GM12892 (cell line): ENCODE measurements around the gene RNF10.

Experiments
- DNase-seq: peaks from one replicate; pipeline ENCODE4 v3.0.0; 2011; ENCODE audit not compliant: insufficient read length
- FAIRE-seq: peaks from 2 replicates; lab custom pipeline; 2011; peaks lifted over from hg19 to GRCh38; lab: Jason Lieb, UNC
- POLR2A ChIP-seq: IDR thresholded peaks from 2 replicates; pipeline ENCODE4 v1.6.1; 2011; ENCODE audit warnings: low read depth, low read length, control low read depth
- POLR2AphosphoS5 ChIP-seq: IDR thresholded peaks from 2 replicates; pipeline ENCODE4 v1.6.1; 2011; ENCODE audit warnings: low read depth, low read length, control low read depth
- TAF1 ChIP-seq: IDR thresholded peaks from 2 replicates; pipeline ENCODE4 v1.6.1; 2011; ENCODE audit warnings: low read depth, mild to moderate bottlenecking, control low read depth, low read length, borderline replicate concordance

Gene RNF10

DNA sequence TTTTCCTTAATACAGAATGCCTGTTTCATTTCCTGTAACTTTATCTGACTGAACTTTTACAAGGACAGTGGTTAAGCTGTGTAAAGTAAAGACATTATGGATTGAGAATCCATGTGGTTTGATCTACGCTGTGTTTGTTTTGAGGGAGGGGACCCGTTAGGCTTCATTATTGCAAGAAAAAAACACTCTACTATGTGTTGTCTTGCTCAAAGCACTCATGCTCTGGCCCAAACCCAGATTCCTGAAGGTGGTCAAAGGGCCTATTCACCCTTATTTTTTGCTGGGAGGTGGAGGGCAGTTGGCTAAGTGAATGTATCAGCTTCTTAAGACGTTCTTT lies 11.9 kb downstream of the RNF10 start:
- FAIRE-seq (no peak), DNase-seq (no peak)
- no peak for TF ChIP-seq POLR2AphosphoS5
- no peak for TF ChIP-seq TAF1
- no peak for TF ChIP-seq POLR2A

DNA sequence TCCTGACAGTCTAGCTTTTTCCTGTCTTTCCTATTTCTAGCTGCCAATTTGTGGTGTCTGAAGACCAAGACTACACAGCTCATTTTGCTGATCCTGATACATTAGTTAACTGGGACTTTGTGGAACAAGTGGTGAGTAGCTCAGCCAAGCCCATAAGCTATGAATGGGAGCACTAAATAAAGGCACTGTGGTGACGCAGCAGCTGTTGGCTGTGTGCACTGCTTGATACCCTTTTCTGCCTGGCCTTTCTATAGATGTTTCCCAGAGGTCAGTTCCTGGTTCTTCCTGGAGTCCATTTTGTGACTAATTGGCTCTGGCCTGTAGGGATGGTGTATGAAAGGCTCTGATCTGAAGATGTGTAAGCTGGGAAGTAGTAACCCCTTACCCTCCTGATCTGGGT lies 20.5 kb downstream of the RNF10 start:
- no peak for FAIRE-seq
- no peak for DNase-seq
- TF ChIP-seq TAF1 (no peak), POLR2AphosphoS5 (no peak), POLR2A (no peak)

- FAIRE-seq (no peak), DNase-seq (no peak)
- no peak for TF ChIP-seq POLR2AphosphoS5
- no peak for TF ChIP-seq TAF1
- TF ChIP-seq POLR2A = no peak
Observed at GRCh38 chr12:120557589-120557988, 23.4 kb downstream of the RNF10 start.

GRCh38 chr12:120562906-120563305 lies 28.8 kb downstream of the RNF10 start:
- TF ChIP-seq TAF1 (no peak), POLR2A (no peak), POLR2AphosphoS5 (no peak)
- FAIRE-seq = no peak
- no peak for DNase-seq

GRCh38 chr12:120563495-120563894 lies 29.3 kb downstream of the RNF10 start:
- DNase-seq = no peak
- no peak for FAIRE-seq
- TF ChIP-seq POLR2A (no peak), POLR2AphosphoS5 (no peak), TAF1 (no peak)

GRCh38 chr12:120571299-120571698 lies 37.1 kb downstream of the RNF10 start:
- FAIRE-seq (no peak), DNase-seq (no peak)
- TF ChIP-seq TAF1 = no peak
- no peak for TF ChIP-seq POLR2AphosphoS5
- TF ChIP-seq POLR2A = no peak

DNA sequence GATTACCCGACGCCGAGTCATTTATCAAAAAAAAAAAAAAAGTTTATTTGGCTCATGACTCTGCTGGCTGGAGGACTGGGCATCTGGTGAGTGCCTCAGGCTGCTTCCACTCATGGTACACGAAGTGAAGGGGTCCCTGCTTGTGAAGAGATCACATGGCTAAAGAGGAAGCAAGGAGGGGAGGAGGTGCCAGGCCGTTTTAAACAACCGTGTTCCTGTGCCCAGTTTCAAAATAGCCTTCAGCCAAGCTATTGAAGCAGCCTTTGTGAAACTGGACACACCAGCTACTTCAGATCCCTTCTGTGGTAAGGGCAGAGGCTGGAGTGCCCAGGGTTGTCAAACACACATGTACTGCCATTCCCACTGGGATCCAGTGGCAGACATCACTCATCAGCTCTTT lies 39.4 kb downstream of the RNF10 start:
- DNase-seq (no peak), FAIRE-seq (peak; percentile 53)
- TF ChIP-seq POLR2AphosphoS5 (no peak), POLR2A (no peak), TAF1 (no peak)

- no peak for FAIRE-seq
- no peak for DNase-seq
- TF ChIP-seq TAF1 (no peak), POLR2A (no peak), POLR2AphosphoS5 (no peak)
Observed at GRCh38 chr12:120574106-120574505, 40.0 kb downstream of the RNF10 start.

GRCh38 chr12:120579179-120579578 lies 45.0 kb downstream of the RNF10 start:
- no peak for DNase-seq
- no peak for FAIRE-seq

GRCh38 chr12:120580787-120581723 lies 46.9 kb downstream of the RNF10 start, which contains the start of gene POP5:
TSS of gene POP5 (minus strand) at chr12:120581402. CDS start at chr12:120581362, 40 bp downstream.
- DNase-seq = peak; percentile 73
- FAIRE-seq = peak; percentile 95
- peak; percentile 96 for TF ChIP-seq POLR2AphosphoS5
- peak; percentile 88 for TF ChIP-seq TAF1
- TF ChIP-seq POLR2A = peak; percentile 98

More at GRCh38 chr12:120579179-120579578, 45.0 kb downstream of the RNF10 start:
- TF ChIP-seq POLR2AphosphoS5 (peak; percentile 5; the same call in 1 of the 2 replicates), POLR2A (no peak), TAF1 (no peak)

DNA sequence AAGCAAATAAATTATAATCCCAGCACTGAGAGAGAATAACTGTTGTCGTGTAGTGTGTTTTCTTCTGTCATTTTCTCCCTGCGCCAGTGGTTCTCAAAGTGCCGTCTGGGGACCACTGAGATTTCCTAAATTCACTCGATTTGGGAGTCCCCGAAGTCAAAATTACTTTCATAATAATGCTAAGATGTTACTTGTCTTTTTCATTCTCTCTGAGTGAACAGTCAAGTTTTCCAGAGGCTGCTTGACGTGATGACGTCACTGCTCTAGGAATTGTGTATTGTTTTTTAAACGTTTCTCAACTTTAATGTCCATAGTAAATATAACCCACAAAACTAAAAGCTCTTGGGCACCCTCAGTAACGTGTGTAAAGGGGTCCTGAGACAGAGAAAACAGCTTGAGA lies 47.8 kb downstream of the RNF10 start:
- TF ChIP-seq POLR2AphosphoS5 = no peak
- no peak for TF ChIP-seq TAF1
- no peak for TF ChIP-seq POLR2A
- FAIRE-seq (peak; percentile 64), DNase-seq (no peak)

GRCh38 chr12:120583478-120584030 lies 49.4 kb downstream of the RNF10 start:
- peak; percentile 24 for FAIRE-seq
- TF ChIP-seq TAF1 (no peak), POLR2A (no peak), POLR2AphosphoS5 (no peak)
- DNase-seq = peak; percentile 53
